K562 (cell line): ENCODE data around the gene NR2F6. TPM values are rescaled to one million over a fixed set of nuclear protein-coding genes. Genes with fewer than 3 reads are reported as not detected.
A peak's percentile ranks its signal among the peaks of the same experiment; 100 is the strongest.

ENCODE experiments used
- ATAC-seq: fragments of 200-7000 bp; cut with Tn5 transposase; 3 replicates; pipeline ENCODE4 v1.9.1; 2020; ENCODE audit warnings: moderate library complexity
- BruUV-seq: library from RNA; stranded (reverse); fragments of 400-500 nt; replicated peaks from 2 replicates; lab custom pipeline; 2021; lab: Mats Ljungman, UMichigan
- CTCF ChIA-PET: fragments of 300-600 bp; formaldehyde crosslinking; extraction: SDS; loops from one replicate; lab custom pipeline; 2021; ENCODE audit warnings: low intra/inter-chr PET ratio; lab: Yijun Ruan, JAX
- POLR2A ChIA-PET: fragments of 300-600, 350-650 bp; sonication (Branson Sonifier 250); formaldehyde crosslinking; extraction: SDS; loops from one replicate; lab custom pipeline; 2021; ENCODE audit warnings: antibody characterized with exemption, inconsistent platforms; lab: Yijun Ruan, JAX
- DNase-seq, 4 experiments: peaks; one replicate each; pipeline versions ENCODE4 v3.0.0 to v3.0.0-alpha.2; 2011 to 2018; ENCODE audit warnings: low spot score in 3 of 4, mixed read lengths in 3 of 4; ENCODE audit errors: extremely low read depth in 1 of 4
- FAIRE-seq: peaks from 2 replicates; lab custom pipeline; 2011; peaks lifted over from hg19 to GRCh38; lab: Jason Lieb, UNC
- H2AFZ ChIP-seq: 2 replicates; pipeline ENCODE4 v1.6.0; 2011; ENCODE audit warnings: low read depth, low read length, control low read depth, inconsistent platforms
- H3K27ac ChIP-seq: fragments of 200-600 bp; 3 replicates; pipeline ENCODE4 v1.8.0; 2011; ENCODE audit warnings: low read depth, mild to moderate bottlenecking, control low read depth, inconsistent platforms, low read length, moderate library complexity, mixed read lengths; ENCODE audit errors: extremely low read depth
- H3K27me3 ChIP-seq, 2 experiments: fragments of 300-600 bp in 1 of 2; 2 replicates in 1 of 2; 3 replicates in 1 of 2; pipeline versions ENCODE4 v1.6.0 to v1.8.0; 2011; ENCODE audit warnings: inconsistent platforms in 2 of 2, low read length in 2 of 2, mild to moderate bottlenecking in 1 of 2, mixed read lengths in 1 of 2, moderate library complexity in 1 of 2; ENCODE audit not compliant: control insufficient read depth in 2 of 2, insufficient read depth in 2 of 2
- H3K36me3 ChIP-seq: fragments of 300-600 bp; 3 replicates; pipeline ENCODE4 v1.8.0; 2011; ENCODE audit warnings: mild to moderate bottlenecking, low read length, inconsistent platforms; ENCODE audit not compliant: control insufficient read depth, insufficient read depth
- H3K4me1 ChIP-seq, 2 experiments: fragments of 200-600 bp in 1 of 2; replicated peaks in 1 of 2; 2 replicates in 1 of 2; 3 replicates in 1 of 2; pipeline versions ENCODE4 v1.5.1 to v1.8.0; 2011; ENCODE audit warnings: inconsistent platforms in 2 of 2, low read length in 2 of 2, mild to moderate bottlenecking in 1 of 2, mixed read lengths in 1 of 2, moderate library complexity in 1 of 2; ENCODE audit not compliant: control insufficient read depth in 2 of 2, insufficient read depth in 2 of 2
- H3K4me2 ChIP-seq: 2 replicates; pipeline ENCODE4 v1.6.1; 2011; ENCODE audit warnings: low read length, control low read depth, inconsistent platforms, mixed read lengths; ENCODE audit not compliant: insufficient read depth
- H3K4me3 ChIP-seq: fragments of 200-600 bp; sonication (generic), shearing (Covaris generic); 2 replicates; pipeline ENCODE4 v1.5.1; 2016; ENCODE audit warnings: control low read depth, inconsistent platforms
- H3K79me2 ChIP-seq: fragments of 200-600 bp; 3 replicates; pipeline ENCODE4 v1.8.0; 2011; ENCODE audit warnings: low read length, inconsistent platforms; ENCODE audit not compliant: control insufficient read depth, insufficient read depth
- H3K9ac ChIP-seq, 2 experiments: 2 replicates each; pipeline versions ENCODE4 v1.6.0 to v1.6.1; 2011; ENCODE audit warnings: low read depth in 2 of 2, low read length in 2 of 2, control low read depth in 1 of 2, inconsistent platforms in 1 of 2, mild to moderate bottlenecking in 1 of 2, mixed read lengths in 1 of 2; ENCODE audit not compliant: insufficient read depth in 1 of 2
- H3K9me1 ChIP-seq: one replicate; pipeline ENCODE4 v1.6.0; 2011; ENCODE audit warnings: inconsistent platforms, mild to moderate bottlenecking, low read length, moderate library complexity; ENCODE audit not compliant: control insufficient read depth, insufficient read depth
- H3K9me3 ChIP-seq: replicated peaks from 2 replicates; pipeline ENCODE4 v1.5.1; 2011; ENCODE audit warnings: low read depth, low read length, inconsistent platforms; ENCODE audit not compliant: control insufficient read depth, insufficient read depth
- H4K20me1 ChIP-seq: replicated peaks from 2 replicates; pipeline ENCODE4 v1.6.1; 2011; ENCODE audit warnings: low read length, inconsistent platforms, mixed read lengths; ENCODE audit not compliant: control insufficient read depth, insufficient read depth
- ARID1B ChIP-seq: fragments of 450-650 bp; IDR thresholded peaks from 2 replicates; pipeline ENCODE4 v1.6.1; 2016; ENCODE audit warnings: antibody characterized with exemption, mild to moderate bottlenecking, inconsistent platforms
- CBFB ChIP-seq: sonication (generic); formaldehyde crosslinking; IDR thresholded peaks from 2 replicates; pipeline ENCODE4 v1.4.0; 2020; ENCODE audit warnings: mild to moderate bottlenecking, missing genetic modification reagents
- CHD4 ChIP-seq: fragments of 200-600 bp; sonication (generic); IDR thresholded peaks from 3 replicates; pipeline ENCODE4 v1.6.1; 2012; ENCODE audit warnings: low read depth, mild to moderate bottlenecking, mixed read lengths, low read length, inconsistent platforms; ENCODE audit not compliant: insufficient read depth, insufficient replicate concordance, poor library complexity, severe bottlenecking
- CREM ChIP-seq: IDR thresholded peaks from 2 replicates; pipeline ENCODE4 v1.6.1; 2014; ENCODE audit warnings: antibody characterized with exemption, low read depth
- CTBP1 ChIP-seq: fragments of 450-650 bp; IDR thresholded peaks from 2 replicates; pipeline ENCODE4 v1.6.1; 2016; ENCODE audit warnings: borderline replicate concordance
- CXXC5 ChIP-seq: fragments of 250-450 bp; sonication (Bioruptor Pico); IDR thresholded peaks from 2 replicates; pipeline ENCODE4 v1.8.0; 2022; ENCODE audit warnings: inconsistent platforms, mild to moderate bottlenecking, moderate library complexity
- L3MBTL2 ChIP-seq: fragments of 450-650 bp; IDR thresholded peaks from 2 replicates; pipeline ENCODE4 v1.6.1; 2016; ENCODE audit warnings: mild to moderate bottlenecking, moderate library complexity
- MYC ChIP-seq, 2 experiments: fragments of 250-450 bp in 1 of 2; sonication (Bioruptor Pico) in 1 of 2; IDR thresholded peaks; 2 replicates each; pipeline versions ENCODE4 v1.5.1 to v1.6.1; 2012 to 2021; ENCODE audit warnings: low read depth in 2 of 2, borderline replicate concordance in 1 of 2, improper control_type of control experiment in 1 of 2, low read length in 1 of 2, mild to moderate bottlenecking in 1 of 2, moderate library complexity in 1 of 2
- YY1 ChIP-seq, 3 experiments: IDR thresholded peaks; 2 replicates each; pipeline ENCODE4 v1.6.1; 2011; ENCODE audit warnings: low read length in 2 of 3, mild to moderate bottlenecking in 2 of 3, moderate library complexity in 2 of 3, borderline replicate concordance in 1 of 3, control low read depth in 1 of 3, low read depth in 1 of 3; ENCODE audit not compliant: insufficient read depth in 3 of 3, insufficient replicate concordance in 2 of 3, control insufficient read depth in 1 of 3, insufficient read length in 1 of 3; ENCODE audit errors: extremely low read depth in 1 of 3
- ZFX ChIP-seq: sonication (generic); formaldehyde crosslinking; IDR thresholded peaks from 2 replicates; pipeline ENCODE4 v1.8.0; 2022; ENCODE audit warnings: mild to moderate bottlenecking, missing genetic modification reagents, moderate library complexity
- ZNF282 ChIP-seq: sonication (generic); formaldehyde crosslinking; IDR thresholded peaks from 2 replicates; pipeline ENCODE4 v1.8.1; 2023; ENCODE audit warnings: missing genetic modification reagents
- ZNF354B ChIP-seq: fragments of 250-450 bp; sonication (Bioruptor Pico); IDR thresholded peaks from 2 replicates; pipeline ENCODE4 v1.4.0; 2020
- ZNF589 ChIP-seq: fragments of 200-800 bp; sonication (Bioruptor generic); IDR thresholded peaks from 2 replicates; pipeline ENCODE4 v1.6.1; 2016; ENCODE audit warnings: low read depth, missing genetic modification characterization, missing compliant biosample characterization
- WGBS: fragments of 100-300 bp; shearing (Covaris generic); methylation state at CpG from one replicate; pipeline ENCODE4 v1.1.6; 2016; ENCODE audit warnings: low coverage, mixed read lengths; ENCODE audit not compliant: insufficient coverage; ENCODE audit errors: missing lambda C conversion rate; 5-methylcytosine and 5-hydroxymethylcytosine counted together
- in situ Hi-C: fragments of 300-500 bp; cut with MboI; formaldehyde crosslinking; loops from 4 replicates; pipeline ENCODE4 v1.15.0; 2018; ENCODE audit warnings: inconsistent platforms, mixed read lengths
- intact Hi-C: fragments of 100-400 bp; cut with micrococcal nuclease; formaldehyde crosslinking; loops from 2 replicates; pipeline ENCODE4 v1.14.2; 2022
- polyA plus RNA-seq, 8 experiments: library from polyadenylated mRNA; depleted of rRNA in 4 of 8; stranded (reverse) in 5 of 8; unstranded in 3 of 8; fragments of >200 nt; fragmentation: Nextera tagmentation in 2 of 8; fragmentation: Illumina TruSeq in 1 of 8; extraction: Ambion mirVana in 2 of 8; extraction: Trizol in 1 of 8; gene quantifications; 2 replicates each; pipeline versions ENCODE4 v1.2.1 to v1.2.3, GENCODE V29; 2011 to 2014; ENCODE audit warnings: inconsistent platforms in 1 of 8, missing spikeins in 1 of 8
- total RNA-seq, 7 experiments: library from RNA; depleted of rRNA in 6 of 7; stranded (reverse); fragments of >200 nt in 6 of 7; fragmentation: Illumina TruSeq in 2 of 7; extraction: Trizol in 2 of 7; gene quantifications; 2 replicates each; pipeline versions ENCODE4 v1.2.1 to v1.2.3, GENCODE V29; 2011 to 2021; ENCODE audit warnings: low replicate concordance in 1 of 7
- TF ChIP-seq, protein P1 (sequence below): fragments of 450-650 bp; IDR thresholded peaks from 2 replicates; pipeline ENCODE4 v1.6.1; 2017; ENCODE audit warnings: antibody characterized with exemption, mild to moderate bottlenecking
- TF ChIP-seq, protein P2 (sequence below): sonication (generic); formaldehyde crosslinking; IDR thresholded peaks from 2 replicates; pipeline ENCODE4 v1.9.0; 2022; ENCODE audit warnings: mild to moderate bottlenecking, missing genetic modification reagents

Gene NR2F6
- total and polyA plus RNA-seq, 9 of the 15 experiments (the other 6 are each of a cell fraction or from before 2014, with no cell fraction given), result 0.76 to 97.5 (median 18.8) TPM

DNA sequence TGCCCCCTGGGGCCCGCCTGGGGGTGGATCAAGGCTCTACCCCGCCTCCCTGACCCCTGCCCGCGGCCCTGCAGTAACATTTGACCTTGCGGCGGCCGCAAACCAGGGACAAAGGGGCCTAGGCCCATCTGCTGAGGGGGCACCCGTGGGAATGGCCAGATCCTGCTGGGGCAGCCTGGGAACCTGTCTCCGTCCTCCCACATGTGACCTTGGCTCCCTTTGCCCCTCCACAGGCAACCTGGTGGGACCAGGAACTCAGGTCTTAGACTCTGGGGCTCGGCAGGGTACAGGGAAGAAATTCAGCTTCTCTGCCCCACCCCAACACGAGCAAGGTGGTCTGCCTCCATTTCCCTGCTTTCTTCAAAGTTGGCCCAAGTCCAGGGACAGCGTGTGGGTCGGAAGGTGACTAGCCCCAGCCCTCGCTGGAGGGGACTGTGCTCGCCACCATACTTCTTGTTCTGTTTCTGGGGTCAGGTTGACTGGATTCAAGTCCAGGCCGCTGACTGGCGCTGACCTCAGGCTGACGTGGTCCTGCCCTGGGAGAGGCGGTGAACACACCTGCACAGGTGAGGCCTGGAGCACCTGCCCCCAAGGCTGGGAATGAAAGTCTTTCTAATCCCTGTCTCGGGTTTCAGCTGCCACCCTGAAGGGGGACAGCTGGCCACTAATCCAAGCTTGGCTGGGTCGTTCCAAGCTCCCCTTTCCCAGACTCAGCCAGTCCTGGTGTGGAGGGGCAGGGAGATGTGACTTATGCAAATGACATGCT, 2.5 kb upstream of the NR2F6 start:
- WGBS, result 48% methylated on average over 17 of the region's 21 CpGs
- Histone ChIP-seq H3K36me3 (no peaks in the 10 kb centered on the region), H3K4me3 (no peak overlapping the region), H2AFZ (peak overlapping the region; percentile 69), H3K27ac (peak overlapping the region; percentile 53), H3K4me1 (peaks cover 39 to 72% of the 10 kb centered on the region in 2 experiments), H3K9ac (peak overlapping the region; percentile 76 to 88), H3K27me3 (no peaks in the 10 kb centered on the region), H4K20me1 (peaks cover 4% of the 10 kb centered on the region; the same call in 1 of the 2 replicates), H3K4me2 (peak overlapping the region; percentile 20; the same call in 1 of the 2 replicates), H3K9me3 (no peaks in the 10 kb centered on the region), H3K9me1 (no peaks in the 10 kb centered on the region), H3K79me2 (peaks cover 23% of the 10 kb centered on the region)
- in situ Hi-C loops, result no loop called here
- intact Hi-C loops, result loop anchor here (5.0 kb wide), 1 partner anchor 41 kb away; no protein-coding TSS in a partner anchor
- FAIRE-seq, result peak; percentile 61
- ChIA-PET CTCF (no interaction called here), POLR2A (interaction anchor here (0.5 to 1.4 kb wide), 8 partner anchors 11 to 655 kb away, joined by 3 to 6 read pairs (median 3); partner anchors contain the start of gene USE1)
- ATAC-seq, result peak; percentile 15; the same call in 2 of the 3 replicates
- BruUV-seq, result no TSS peak
- DNase-seq, result peak in 3 of 4 experiments; percentile 43 to 83 (median 81)
- peak; percentile 77 for TF ChIP-seq ZFX (CRISPR knock-in tag)
- no peak for TF ChIP-seq L3MBTL2
- TF ChIP-seq, protein P1, sequence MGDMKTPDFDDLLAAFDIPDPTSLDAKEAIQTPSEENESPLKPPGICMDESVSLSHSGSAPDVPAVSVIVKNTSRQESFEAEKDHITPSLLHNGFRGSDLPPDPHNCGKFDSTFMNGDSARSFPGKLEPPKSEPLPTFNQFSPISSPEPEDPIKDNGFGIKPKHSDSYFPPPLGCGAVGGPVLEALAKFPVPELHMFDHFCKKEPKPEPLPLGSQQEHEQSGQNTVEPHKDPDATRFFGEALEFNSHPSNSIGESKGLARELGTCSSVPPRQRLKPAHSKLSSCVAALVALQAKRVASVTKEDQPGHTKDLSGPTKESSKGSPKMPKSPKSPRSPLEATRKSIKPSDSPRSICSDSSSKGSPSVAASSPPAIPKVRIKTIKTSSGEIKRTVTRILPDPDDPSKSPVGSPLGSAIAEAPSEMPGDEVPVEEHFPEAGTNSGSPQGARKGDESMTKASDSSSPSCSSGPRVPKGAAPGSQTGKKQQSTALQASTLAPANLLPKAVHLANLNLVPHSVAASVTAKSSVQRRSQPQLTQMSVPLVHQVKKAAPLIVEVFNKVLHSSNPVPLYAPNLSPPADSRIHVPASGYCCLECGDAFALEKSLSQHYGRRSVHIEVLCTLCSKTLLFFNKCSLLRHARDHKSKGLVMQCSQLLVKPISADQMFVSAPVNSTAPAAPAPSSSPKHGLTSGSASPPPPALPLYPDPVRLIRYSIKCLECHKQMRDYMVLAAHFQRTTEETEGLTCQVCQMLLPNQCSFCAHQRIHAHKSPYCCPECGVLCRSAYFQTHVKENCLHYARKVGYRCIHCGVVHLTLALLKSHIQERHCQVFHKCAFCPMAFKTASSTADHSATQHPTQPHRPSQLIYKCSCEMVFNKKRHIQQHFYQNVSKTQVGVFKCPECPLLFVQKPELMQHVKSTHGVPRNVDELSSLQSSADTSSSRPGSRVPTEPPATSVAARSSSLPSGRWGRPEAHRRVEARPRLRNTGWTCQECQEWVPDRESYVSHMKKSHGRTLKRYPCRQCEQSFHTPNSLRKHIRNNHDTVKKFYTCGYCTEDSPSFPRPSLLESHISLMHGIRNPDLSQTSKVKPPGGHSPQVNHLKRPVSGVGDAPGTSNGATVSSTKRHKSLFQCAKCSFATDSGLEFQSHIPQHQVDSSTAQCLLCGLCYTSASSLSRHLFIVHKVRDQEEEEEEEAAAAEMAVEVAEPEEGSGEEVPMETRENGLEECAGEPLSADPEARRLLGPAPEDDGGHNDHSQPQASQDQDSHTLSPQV, result peak; percentile 68; the same call in 1 of the 2 replicates
- peak; percentile 53; the same call in 1 of the 2 replicates for TF ChIP-seq CXXC5 (CRISPR knock-in tag)
- 0 out of 2 replicates have a peak, but pooled peaks have one; percentile 13 for TF ChIP-seq ARID1B
- peak; percentile 6; the same call in 1 of the 2 replicates for TF ChIP-seq CREM
- no peak for TF ChIP-seq ZNF282 (CRISPR knock-in tag)
- 0 out of 2 replicates have a peak, but pooled peaks have one; percentile 14 for TF ChIP-seq CTBP1
- no peak for TF ChIP-seq ZNF354B (CRISPR knock-in tag)
- no peak for TF ChIP-seq YY1 (IDR thresholded peaks at IDR 0.05; ENCODE audit: borderline replicate concordance in 1 of 3, control insufficient read depth in 1 of 3, extremely low read depth in 1 of 3, insufficient read depth in 3 of 3, insufficient read length in 1 of 3, insufficient replicate concordance in 2 of 3, low read depth in 1 of 3, low read length in 2 of 3)
- 0 out of 2 replicates have a peak, but pooled peaks have one; percentile 14 for TF ChIP-seq MYC (IDR thresholded peaks at IDR 0.05; ENCODE audit: low read depth, low read length)
- TF ChIP-seq MYC (CRISPR knock-in tag; IDR thresholded peaks at IDR 0.05; ENCODE audit: borderline replicate concordance, low read depth), result no peak
- peak; percentile 31; the same call in 1 of the 2 replicates for TF ChIP-seq ZNF589
- TF ChIP-seq, protein P2, sequence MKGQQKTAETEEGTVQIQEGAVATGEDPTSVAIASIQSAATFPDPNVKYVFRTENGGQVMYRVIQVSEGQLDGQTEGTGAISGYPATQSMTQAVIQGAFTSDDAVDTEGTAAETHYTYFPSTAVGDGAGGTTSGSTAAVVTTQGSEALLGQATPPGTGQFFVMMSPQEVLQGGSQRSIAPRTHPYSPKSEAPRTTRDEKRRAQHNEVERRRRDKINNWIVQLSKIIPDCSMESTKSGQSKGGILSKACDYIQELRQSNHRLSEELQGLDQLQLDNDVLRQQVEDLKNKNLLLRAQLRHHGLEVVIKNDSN (CRISPR knock-in tag), result peak; percentile 41
- TF ChIP-seq CHD4, result peak; percentile 17
- peak; percentile 46; the same call in 1 of the 2 replicates for TF ChIP-seq CBFB
